Skeletal muscle satellite cell (primary cell): ENCODE measurements around the gene BCAS3.
A peak's percentile ranks its signal among the peaks of the same experiment; 100 is the strongest.

Source experiments
- H3K27me3 ChIP-seq: 2 replicates; pipeline ENCODE4 v1.7.0; 2013; ENCODE audit warnings: low read length; ENCODE audit not compliant: control insufficient read depth, insufficient read depth
- H3K36me3 ChIP-seq: 2 replicates; pipeline ENCODE4 v1.7.0; 2013; ENCODE audit warnings: mild to moderate bottlenecking, control low read depth, low read length; ENCODE audit not compliant: insufficient read depth
- H3K4me1 ChIP-seq: 2 replicates; pipeline ENCODE4 v1.7.0; 2013; ENCODE audit warnings: low read length; ENCODE audit not compliant: control insufficient read depth, insufficient read depth
- H3K4me2 ChIP-seq: 2 replicates; pipeline ENCODE4 v1.7.0; 2013; ENCODE audit warnings: mild to moderate bottlenecking, low read length
- H3K4me3 ChIP-seq: 2 replicates; pipeline ENCODE4 v1.7.0; 2013; ENCODE audit warnings: low read length
- H3K9ac ChIP-seq: 2 replicates; pipeline ENCODE4 v1.7.0; 2013; ENCODE audit warnings: mild to moderate bottlenecking, low read depth, low read length, moderate library complexity
- H3K9me3 ChIP-seq: replicated peaks from 2 replicates; pipeline ENCODE4 v1.7.0; 2013; ENCODE audit warnings: mild to moderate bottlenecking, control low read depth, low read length

BCAS3 gene

GRCh38 chr17:61225178-61225882 lies 547.7 kb downstream of the BCAS3 start:
- Histone ChIP-seq H3K27me3 (no peaks in the 10 kb centered on the region), H3K4me3 (no peak overlapping the region), H3K36me3 (no peaks in the 10 kb centered on the region), H3K4me2 (no peak overlapping the region), H3K9ac (no peak overlapping the region), H3K9me3 (no peaks in the 10 kb centered on the region), H3K4me1 (no peaks in the 10 kb centered on the region)

- H3K36me3 ChIP-seq, result no peaks in the 10 kb centered on the region
- no peak overlapping the region for H3K4me2 ChIP-seq
- H3K4me3 ChIP-seq, result no peak overlapping the region
- peaks cover 6% of the 10 kb centered on the region for H3K4me1 ChIP-seq
- H3K9ac ChIP-seq, result no peak overlapping the region
- no peaks in the 10 kb centered on the region for H3K27me3 ChIP-seq
- no peaks in the 10 kb centered on the region for H3K9me3 ChIP-seq
Measured at GRCh38 chr17:61227866-61228265, 550.2 kb downstream of the BCAS3 start.

GRCh38 chr17:61230461-61230860 lies 552.8 kb downstream of the BCAS3 start:
- H3K36me3 ChIP-seq, result no peaks in the 10 kb centered on the region

GRCh38 chr17:61230972-61231820 lies 553.5 kb downstream of the BCAS3 start:
- Histone ChIP-seq H3K4me1 (peaks cover 24% of the 10 kb centered on the region), H3K9ac (no peak overlapping the region), H3K4me2 (no peak overlapping the region), H3K9me3 (no peaks in the 10 kb centered on the region), H3K4me3 (no peak overlapping the region), H3K27me3 (no peaks in the 10 kb centered on the region), H3K36me3 (no peaks in the 10 kb centered on the region)

More at GRCh38 chr17:61230461-61230860, 552.8 kb downstream of the BCAS3 start:
- Histone ChIP-seq H3K4me3 (no peak overlapping the region), H3K9me3 (no peaks in the 10 kb centered on the region), H3K9ac (no peak overlapping the region), H3K4me2 (no peak overlapping the region), H3K4me1 (peaks cover 17% of the 10 kb centered on the region), H3K27me3 (no peaks in the 10 kb centered on the region)

- Histone ChIP-seq H3K9me3 (no peaks in the 10 kb centered on the region), H3K4me1 (peaks cover 24% of the 10 kb centered on the region), H3K36me3 (no peaks in the 10 kb centered on the region), H3K27me3 (no peaks in the 10 kb centered on the region), H3K4me3 (no peak overlapping the region), H3K9ac (no peak overlapping the region), H3K4me2 (no peak overlapping the region)
Measured at GRCh38 chr17:61232871-61233270, 555.2 kb downstream of the BCAS3 start.

- Histone ChIP-seq H3K4me3 (no peak overlapping the region), H3K27me3 (no peaks in the 10 kb centered on the region), H3K9me3 (no peaks in the 10 kb centered on the region), H3K4me2 (no peak overlapping the region), H3K4me1 (peaks cover 24% of the 10 kb centered on the region), H3K36me3 (no peaks in the 10 kb centered on the region), H3K9ac (no peak overlapping the region)
Measured at GRCh38 chr17:61233991-61234750, 556.5 kb downstream of the BCAS3 start.

GRCh38 chr17:61235001-61235826 lies 557.6 kb downstream of the BCAS3 start:
- Histone ChIP-seq H3K4me2 (peak overlapping the region; percentile 13), H3K9ac (no peak overlapping the region), H3K36me3 (no peaks in the 10 kb centered on the region), H3K4me3 (no peak overlapping the region), H3K9me3 (no peaks in the 10 kb centered on the region), H3K4me1 (peaks cover 24% of the 10 kb centered on the region), H3K27me3 (no peaks in the 10 kb centered on the region)

GRCh38 chr17:61235827-61236197 lies 558.2 kb downstream of the BCAS3 start:
- peak overlapping the region; percentile 13 for H3K4me2 ChIP-seq
- peaks cover 24% of the 10 kb centered on the region for H3K4me1 ChIP-seq
- H3K4me3 ChIP-seq, result no peak overlapping the region
- H3K9ac ChIP-seq, result no peak overlapping the region
- no peaks in the 10 kb centered on the region for H3K36me3 ChIP-seq
- H3K27me3 ChIP-seq, result no peaks in the 10 kb centered on the region
- H3K9me3 ChIP-seq, result no peaks in the 10 kb centered on the region

- Histone ChIP-seq H3K4me3 (no peak overlapping the region), H3K4me1 (peaks cover 24% of the 10 kb centered on the region), H3K36me3 (no peaks in the 10 kb centered on the region), H3K9me3 (no peaks in the 10 kb centered on the region), H3K4me2 (no peak overlapping the region), H3K9ac (no peak overlapping the region), H3K27me3 (no peaks in the 10 kb centered on the region)
Measured at GRCh38 chr17:61237275-61237674, 559.6 kb downstream of the BCAS3 start.

- no peak overlapping the region for H3K4me2 ChIP-seq
- H3K9me3 ChIP-seq, result no peaks in the 10 kb centered on the region
- H3K27me3 ChIP-seq, result no peaks in the 10 kb centered on the region
- peaks cover 12% of the 10 kb centered on the region for H3K4me1 ChIP-seq
- H3K4me3 ChIP-seq, result no peak overlapping the region
- H3K9ac ChIP-seq, result no peak overlapping the region
- no peaks in the 10 kb centered on the region for H3K36me3 ChIP-seq
Measured at GRCh38 chr17:61238455-61238933, 560.8 kb downstream of the BCAS3 start.
